Mammary epithelial cell (primary cell): ENCODE data around the gene RALGAPA1.
"Not testable (repeated sequence)": the region's sequence is repeated elsewhere in the genome, so short reads cannot be mapped to it uniquely, and the experiment has no call there.

ENCODE experiments used
- CTCF ChIP-seq, 2 donors: IDR thresholded peaks in 1 of 2; conservative IDR thresholded peaks in 1 of 2; 2 replicates each; pipeline ENCODE4 v1.5.1; 2011 to 2012; ENCODE audit warnings: inconsistent platforms in 2 of 2, low read length in 2 of 2, mild to moderate bottlenecking in 2 of 2, control low read depth in 1 of 2, low read depth in 1 of 2; ENCODE audit not compliant: insufficient read depth in 1 of 2; ENCODE audit errors: extremely low read depth in 1 of 2
- EZH2 ChIP-seq: IDR thresholded peaks from 2 replicates; pipeline ENCODE4 v1.6.1; 2012; ENCODE audit warnings: low read length, inconsistent platforms, borderline replicate concordance

- TF ChIP-seq CTCF (conservative IDR thresholded peaks at IDR 0.05 in 1 of 2, IDR thresholded peaks at IDR 0.05 in 1 of 2; ENCODE audit: extremely low read depth in 1 of 2, insufficient read depth in 1 of 2, low read depth in 1 of 2, low read length in 2 of 2); EZH2: not testable (repeated sequence)
These were observed 73.9 kb downstream of the RALGAPA1 start for GRCh38 chr14:35735163-35735562.
